GM21737 (cell line): ENCODE results near the gene HOXC12.

ENCODE experiments used
- ATAC-seq: cut with Tn5 transposase; IDR thresholded peaks from one replicate; pipeline ENCODE4 v1.9.1; 2021; ENCODE audit warnings: mild to moderate bottlenecking, moderate library complexity; ENCODE audit not compliant: unreplicated experiment

HOXC12 gene

DNA sequence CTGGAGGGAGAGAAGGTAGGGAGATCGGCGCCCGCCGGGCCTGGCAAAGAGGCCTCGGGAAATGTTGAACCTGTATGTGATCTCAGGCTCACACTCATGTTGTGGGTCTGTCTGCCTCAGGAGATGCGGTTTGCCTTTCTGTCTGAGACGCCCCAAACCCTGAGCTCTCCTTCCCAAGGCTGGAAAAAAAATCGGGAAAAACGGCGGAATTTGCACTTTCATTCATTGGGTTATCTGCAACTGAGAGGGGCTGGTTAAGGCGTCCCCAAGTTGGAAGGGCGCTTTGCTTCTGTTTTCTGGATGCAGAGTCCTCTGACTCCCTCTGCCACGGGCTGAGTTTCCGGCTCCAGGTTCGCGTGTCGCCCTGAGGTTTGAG is 40.3 kb downstream of the HOXC12 start:
- ATAC-seq, result no peak

GRCh38 chr12:53995378-53996239 is 40.9 kb downstream of the HOXC12 start:
- no peak for ATAC-seq

DNA sequence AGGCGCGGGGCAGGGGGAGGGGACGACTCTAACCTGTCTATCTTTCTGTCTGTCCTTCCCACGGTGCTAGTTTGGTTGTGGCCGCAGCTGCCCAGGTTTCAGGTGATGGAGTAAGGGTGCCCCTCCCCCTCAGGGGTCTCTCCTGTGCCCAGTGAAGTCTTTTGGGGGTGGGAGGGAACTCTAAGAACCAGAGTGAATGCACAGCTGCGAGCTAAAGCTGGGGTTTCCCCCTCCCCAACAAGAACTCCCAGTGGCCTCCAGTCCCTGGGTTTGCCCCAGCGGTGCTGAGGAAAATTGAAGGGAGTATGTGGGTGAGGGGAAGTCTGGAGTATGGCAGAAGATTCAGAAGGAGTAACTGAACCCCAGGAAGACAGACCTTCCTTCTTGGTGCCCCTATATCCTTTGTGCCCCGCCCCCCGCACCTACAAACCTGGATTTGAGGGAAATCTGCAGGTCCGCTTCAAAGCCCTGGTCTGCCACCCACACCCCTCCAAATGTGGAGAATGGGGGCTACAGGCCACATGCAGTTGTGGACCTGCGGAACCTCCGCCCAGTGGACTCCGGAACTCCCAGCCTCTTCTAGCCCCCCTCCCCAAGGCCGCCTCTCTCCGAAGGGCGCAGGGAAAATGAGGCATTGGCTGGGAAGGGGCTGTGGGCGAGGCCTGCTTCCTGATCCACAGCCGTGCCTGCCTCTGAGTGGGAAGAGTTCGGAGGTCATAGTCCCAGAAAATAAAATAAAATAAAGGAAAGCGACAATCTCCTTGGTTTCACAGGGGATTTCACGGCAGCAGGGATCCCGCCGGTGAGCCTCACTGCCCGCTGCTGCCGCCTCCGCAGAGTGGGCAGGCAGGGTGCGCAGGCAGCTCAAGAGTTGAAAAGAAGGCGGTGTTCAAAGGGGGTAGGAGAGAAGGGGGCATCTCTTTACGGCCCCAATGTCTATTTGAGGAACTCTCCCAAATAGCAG is 41.8 kb downstream of the HOXC12 start:
- no peak for ATAC-seq

- no peak for ATAC-seq
Observed at GRCh38 chr12:53997204-53998109, 42.8 kb downstream of the HOXC12 start.

GRCh38 chr12:53998110-53998899 is 43.6 kb downstream of the HOXC12 start:
- ATAC-seq, result no peak

DNA sequence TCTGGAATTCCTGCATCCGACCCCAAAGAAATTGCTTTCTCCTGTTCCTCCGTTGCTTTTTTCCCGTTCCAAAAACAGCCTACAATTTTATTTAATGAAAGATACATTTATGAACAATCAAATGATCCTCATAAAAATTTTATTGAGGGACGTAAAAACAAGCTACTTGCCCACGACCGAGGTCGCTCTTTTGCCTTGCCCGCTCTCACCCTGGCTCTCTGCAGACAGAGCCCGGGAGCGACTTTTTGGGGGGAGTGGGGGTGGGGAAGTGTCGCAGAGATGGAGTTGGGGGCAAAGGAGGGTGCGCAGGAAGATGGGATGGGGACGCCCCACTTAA is 44.2 kb downstream of the HOXC12 start:
- no peak for ATAC-seq

GRCh38 chr12:53999559-54000115 is 44.9 kb downstream of the HOXC12 start:
- ATAC-seq, result no peak

DNA sequence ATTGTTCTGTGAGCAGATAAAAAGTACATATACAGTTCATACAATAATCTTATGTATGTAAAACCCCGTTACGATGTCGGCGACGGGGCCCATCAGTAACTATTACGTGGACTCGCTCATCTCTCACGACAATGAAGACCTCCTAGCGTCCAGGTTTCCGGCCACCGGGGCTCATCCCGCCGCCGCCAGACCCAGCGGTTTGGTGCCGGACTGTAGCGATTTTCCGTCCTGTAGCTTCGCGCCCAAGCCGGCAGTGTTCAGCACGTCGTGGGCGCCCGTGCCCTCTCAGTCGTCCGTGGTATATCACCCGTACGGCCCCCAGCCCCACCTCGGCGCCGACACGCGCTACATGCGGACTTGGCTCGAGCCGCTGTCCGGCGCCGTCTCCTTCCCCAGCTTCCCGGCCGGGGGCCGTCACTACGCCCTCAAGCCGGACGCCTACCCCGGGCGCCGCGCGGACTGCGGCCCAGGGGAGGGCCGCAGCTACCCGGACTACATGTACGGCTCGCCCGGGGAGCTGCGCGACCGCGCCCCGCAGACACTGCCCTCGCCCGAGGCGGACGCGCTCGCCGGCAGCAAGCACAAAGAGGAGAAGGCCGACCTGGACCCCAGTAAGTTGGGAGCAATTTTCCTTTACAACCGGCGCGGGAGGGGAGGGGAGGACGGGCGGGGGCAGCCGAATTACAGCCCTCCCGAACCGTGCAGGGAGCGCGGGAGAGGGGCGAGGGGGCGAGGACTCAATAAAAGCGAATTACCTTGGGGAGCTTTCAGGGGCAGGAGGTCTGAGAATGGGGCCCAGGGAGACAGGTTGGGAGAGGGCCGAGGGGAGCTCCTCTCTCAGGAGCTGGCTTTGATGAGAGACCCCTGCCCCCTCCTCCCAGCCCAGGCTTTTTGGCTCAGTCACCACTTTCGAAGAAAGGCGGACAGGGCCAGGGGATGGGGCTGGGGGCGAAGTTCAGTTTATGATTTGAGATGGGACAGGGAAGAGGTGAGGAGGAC is 45.7 kb downstream of the HOXC12 start, which contains the start of gene HOXC9:
Gene HOXC9 (plus strand): TSS at position 46 of the 999 bp plus-strand sequence. CDS start 28 bp downstream, at position 74.
- no peak for ATAC-seq

GRCh38 chr12:54001283-54002187 is 46.8 kb downstream of the HOXC12 start:
- ATAC-seq, result no peak

- no peak for ATAC-seq
Observed at GRCh38 chr12:54002278-54002914, 47.7 kb downstream of the HOXC12 start.

DNA sequence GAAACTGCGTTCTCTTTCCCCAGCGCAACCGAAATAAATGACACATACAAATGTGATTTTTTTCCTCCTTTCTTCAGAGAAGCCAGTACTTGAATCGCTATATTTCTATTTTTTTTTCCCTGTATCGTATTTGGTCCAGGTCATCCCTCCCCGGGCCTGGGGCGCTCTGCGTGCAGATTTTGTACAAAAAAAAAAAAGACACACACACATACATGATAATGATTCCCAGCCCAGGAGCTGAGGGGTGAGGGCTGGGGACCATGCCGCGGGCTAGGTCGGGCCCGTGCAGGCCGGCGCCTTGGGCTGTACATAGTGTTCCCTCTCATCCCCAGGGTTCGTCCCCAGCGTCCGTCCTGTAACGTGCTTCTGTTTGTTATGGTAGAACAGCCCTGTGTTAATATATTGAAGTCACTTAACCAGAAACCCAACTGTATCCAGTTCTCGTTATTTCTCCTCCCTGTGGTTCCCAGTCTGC is 48.2 kb downstream of the HOXC12 start:
- ATAC-seq, result no peak

DNA sequence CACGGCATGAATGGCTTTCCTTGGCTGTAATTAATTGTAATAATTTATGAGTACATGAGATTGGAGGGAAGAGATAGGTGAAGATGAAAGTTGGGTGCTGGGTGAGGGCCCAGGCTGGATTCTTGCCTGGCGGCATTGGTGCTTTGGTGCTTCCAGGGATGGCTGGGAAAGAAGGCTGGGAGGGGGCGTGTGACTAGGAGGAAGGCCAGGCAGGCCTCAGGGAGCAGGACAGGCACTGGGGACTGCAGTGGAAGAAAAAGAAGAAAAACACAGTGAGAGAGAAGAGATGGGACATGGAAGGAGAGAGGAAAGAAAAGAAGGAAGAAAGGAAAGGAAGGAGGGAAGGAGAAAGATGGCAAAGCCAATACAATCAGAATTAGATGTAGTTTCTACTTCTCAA is 48.9 kb downstream of the HOXC12 start:
- ATAC-seq, result no peak

GRCh38 chr12:54004063-54004840 is 49.5 kb downstream of the HOXC12 start:
- no peak for ATAC-seq

DNA sequence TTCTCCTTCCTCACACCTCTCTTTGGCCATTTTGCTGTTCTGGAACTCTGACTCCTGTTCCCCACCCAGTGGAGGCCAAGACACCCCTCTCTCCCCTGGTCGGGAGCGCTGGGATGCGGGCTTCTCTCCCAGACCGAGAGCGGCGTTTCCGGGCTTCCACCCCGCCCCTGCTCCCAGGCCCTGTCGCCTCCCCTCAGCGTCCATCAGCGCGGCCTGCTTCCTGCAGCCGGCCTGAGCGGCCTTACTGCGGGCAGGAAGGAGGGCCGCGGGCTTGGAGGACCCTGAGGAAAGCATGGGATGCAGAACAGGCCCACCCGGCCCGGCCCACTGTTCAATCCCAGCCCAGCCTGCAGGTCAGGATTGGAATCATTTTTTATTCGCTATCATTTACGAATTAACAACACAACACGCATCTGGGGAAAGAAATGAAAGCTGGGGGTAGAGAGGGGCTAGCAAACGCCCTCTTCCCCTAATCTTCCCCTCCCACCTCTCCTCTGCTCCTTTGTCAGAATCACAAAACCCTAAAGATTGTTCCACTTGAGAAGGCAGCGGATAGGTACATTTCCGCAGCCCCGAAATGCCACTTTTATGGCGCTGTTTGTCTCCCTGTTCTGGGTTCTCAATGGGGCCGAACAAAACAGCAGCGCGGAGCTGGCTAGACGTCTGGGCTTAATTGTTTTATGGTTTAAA is 50.3 kb downstream of the HOXC12 start:
- ATAC-seq, result no peak

- ATAC-seq, result no peak
Observed at GRCh38 chr12:54005531-54005852, 50.8 kb downstream of the HOXC12 start.
